Spleen (tissue), 7 donors: ENCODE data around the gene ERC2.

ENCODE experiments used
- CTCF ChIP-seq, 11 experiments: fragments of 200-600 bp in 7 of 11; fragments of 450-650 bp in 4 of 11; sonication (generic) in 4 of 11; IDR thresholded peaks in 8 of 11; conservative IDR thresholded peaks in 3 of 11; 1 replicate in 7 of 11; 2 replicates in 4 of 11; pipeline versions ENCODE4 v1.4.0 to v1.8.0; 2016 to 2021; ENCODE audit warnings: antibody characterized with exemption in 11 of 11, inconsistent platforms in 4 of 11, mild to moderate bottlenecking in 1 of 11
- POLR2A ChIP-seq, 3 donors: fragments of 450-650 bp; IDR thresholded peaks; one replicate each; pipeline ENCODE4 v1.5.1; 2017; ENCODE audit warnings: antibody characterized with exemption in 3 of 3, mild to moderate bottlenecking in 1 of 3
- POLR2AphosphoS5 ChIP-seq, 3 donors: sonication (generic); formaldehyde crosslinking; IDR thresholded peaks; one replicate each; pipeline ENCODE4 v1.5.1; 2017; ENCODE audit warnings: antibody characterized with exemption in 3 of 3
- donor health status: DM: no; HTN: no; CAD: no; lungs with moderate emphysema.
- donor health status: DM: no; HTN: no; CAD: no.
- donor health status: DM: no; HTN: no; CAD: no.

- TF ChIP-seq CTCF (IDR thresholded peaks at IDR 0.05 in 8 of 11, conservative IDR thresholded peaks at IDR 0.05 in 3 of 11) (no peak), POLR2A (IDR thresholded peaks at IDR 0.05) (no peak), POLR2AphosphoS5 (IDR thresholded peaks at IDR 0.05) (no peak)
Measured at GRCh38 chr3:55875113-55875512, 593.2 kb downstream of the ERC2 start.
